GM20000 (cell line): ENCODE results near the gene IRAK1.
A peak's percentile ranks its signal among the peaks of the same experiment; 100 is the strongest.

Experiments
- DNase-seq: peaks from one replicate; pipeline ENCODE4 v3.0.0; 2012; ENCODE audit warnings: low spot score
- TF ChIP-seq, protein P1 (sequence below): IDR thresholded peaks from 2 replicates; pipeline ENCODE4 v1.5.1; 2012; ENCODE audit warnings: mild to moderate bottlenecking, control low read depth; ENCODE audit errors: extremely low read depth, missing control alignments

IRAK1 gene

GRCh38 chrX:153992180-153992579, 27.5 kb downstream of the IRAK1 start:
- TF ChIP-seq, protein P1, sequence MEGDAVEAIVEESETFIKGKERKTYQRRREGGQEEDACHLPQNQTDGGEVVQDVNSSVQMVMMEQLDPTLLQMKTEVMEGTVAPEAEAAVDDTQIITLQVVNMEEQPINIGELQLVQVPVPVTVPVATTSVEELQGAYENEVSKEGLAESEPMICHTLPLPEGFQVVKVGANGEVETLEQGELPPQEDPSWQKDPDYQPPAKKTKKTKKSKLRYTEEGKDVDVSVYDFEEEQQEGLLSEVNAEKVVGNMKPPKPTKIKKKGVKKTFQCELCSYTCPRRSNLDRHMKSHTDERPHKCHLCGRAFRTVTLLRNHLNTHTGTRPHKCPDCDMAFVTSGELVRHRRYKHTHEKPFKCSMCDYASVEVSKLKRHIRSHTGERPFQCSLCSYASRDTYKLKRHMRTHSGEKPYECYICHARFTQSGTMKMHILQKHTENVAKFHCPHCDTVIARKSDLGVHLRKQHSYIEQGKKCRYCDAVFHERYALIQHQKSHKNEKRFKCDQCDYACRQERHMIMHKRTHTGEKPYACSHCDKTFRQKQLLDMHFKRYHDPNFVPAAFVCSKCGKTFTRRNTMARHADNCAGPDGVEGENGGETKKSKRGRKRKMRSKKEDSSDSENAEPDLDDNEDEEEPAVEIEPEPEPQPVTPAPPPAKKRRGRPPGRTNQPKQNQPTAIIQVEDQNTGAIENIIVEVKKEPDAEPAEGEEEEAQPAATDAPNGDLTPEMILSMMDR, result no peak
- DNase-seq, result no peak

DNA sequence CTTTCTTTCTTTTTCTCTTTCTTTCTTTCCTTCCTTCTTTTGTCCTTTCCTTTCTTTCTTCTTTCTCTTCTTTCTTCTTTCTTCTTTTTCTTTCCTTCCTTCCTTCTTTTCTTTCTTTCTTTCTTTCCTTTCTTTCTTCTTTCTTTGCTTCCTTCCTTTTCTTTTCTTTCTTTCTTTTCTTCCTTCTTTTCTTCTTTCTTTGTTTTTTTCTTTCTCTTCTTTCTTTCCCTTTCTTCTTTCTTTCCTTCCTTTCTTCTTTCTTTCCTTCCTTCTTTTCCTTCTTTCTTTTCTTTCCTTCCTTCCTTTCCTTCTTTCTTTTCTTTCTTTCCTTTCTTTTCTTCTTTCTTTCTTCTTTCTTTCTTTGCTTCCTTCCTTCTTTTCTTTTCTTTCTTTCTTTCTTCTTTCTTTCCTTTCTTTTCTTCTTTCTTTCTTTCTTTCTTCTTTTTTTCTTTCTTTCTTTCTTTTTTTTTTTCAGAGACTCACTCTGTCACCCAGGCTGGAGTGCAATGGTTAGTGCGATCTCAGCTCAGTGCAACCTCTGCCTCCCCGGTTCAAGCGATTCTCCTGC, 28.6 kb downstream of the IRAK1 start:
- TF ChIP-seq, protein P1, result no peak
- no peak for DNase-seq

DNA sequence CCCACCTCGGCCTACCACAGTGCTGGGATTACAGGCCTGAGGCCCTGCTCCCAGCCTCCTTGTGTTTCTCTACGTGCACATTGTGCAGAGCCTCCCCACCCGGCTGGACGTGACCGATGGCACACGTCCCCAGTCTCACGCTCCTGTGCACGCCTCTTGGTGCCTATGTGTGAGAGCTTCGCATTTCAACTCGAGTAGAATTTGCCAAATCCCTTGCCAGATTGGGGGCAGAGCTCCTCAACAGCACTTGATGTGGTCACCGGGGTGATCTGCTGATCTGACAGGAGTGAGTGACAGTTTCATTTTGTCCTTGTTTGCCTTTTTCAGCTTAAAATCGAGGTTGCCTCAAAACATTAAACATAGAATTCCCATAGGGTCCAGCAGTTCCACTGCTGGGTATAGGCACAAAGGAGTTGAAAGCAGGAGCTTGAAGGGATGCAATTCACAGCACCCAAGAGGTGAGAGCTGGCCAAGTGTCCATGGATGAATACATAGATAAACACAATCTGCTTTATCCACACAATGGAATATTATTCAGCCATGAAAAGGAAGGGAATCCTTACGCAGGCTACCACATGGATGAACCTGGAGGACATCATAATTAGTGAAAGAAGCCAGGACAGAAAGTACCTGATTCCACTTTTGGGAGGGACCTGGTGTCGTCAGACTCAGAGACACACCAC, 29.6 kb downstream of the IRAK1 start:
- TF ChIP-seq, protein P1, result no peak
- no peak for DNase-seq

- no peak for DNase-seq
- TF ChIP-seq, protein P1, result no peak
Measured at GRCh38 chrX:153988493-153988892, 31.2 kb downstream of the IRAK1 start.

DNA sequence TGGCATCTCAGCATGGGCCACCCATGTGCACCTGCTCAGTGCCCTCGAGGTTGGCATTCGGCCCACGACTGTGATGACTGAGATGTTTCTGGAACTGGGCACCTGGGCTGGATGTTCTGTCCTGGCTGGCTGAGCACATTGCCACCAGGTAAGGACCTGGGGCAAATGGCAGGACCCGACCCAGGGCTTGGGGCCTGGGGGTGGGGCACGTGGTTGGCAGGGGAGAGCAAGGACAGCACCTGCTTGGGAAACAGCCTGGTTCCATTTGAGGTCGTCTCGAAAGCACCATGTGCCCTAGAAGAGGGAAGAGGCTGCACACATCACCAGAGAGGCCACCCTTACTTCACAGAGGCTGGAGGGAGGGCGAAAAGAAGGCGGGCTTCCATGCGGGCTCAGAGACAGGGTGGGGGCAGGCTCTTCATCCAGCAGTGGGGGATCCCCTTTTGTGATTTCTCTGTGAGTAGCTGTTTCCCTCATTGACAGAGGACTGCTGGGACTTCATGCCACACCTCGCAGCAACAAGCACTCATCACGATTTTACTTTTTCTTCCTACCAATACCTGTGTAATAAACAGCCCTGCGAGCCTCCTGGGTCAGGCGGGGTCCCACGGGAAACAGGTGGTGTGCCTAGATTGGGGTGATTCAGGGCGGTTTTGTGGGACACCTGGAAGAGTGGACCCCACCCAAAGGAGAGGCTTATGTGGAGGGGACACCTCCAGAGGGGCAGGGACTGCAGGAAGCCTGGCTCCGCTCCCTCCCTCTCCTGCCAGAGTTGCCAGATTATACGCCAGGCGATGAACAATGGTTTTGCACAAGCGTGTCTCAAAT, 35.1 kb downstream of the IRAK1 start:
- DNase-seq, result peak; percentile 70
- TF ChIP-seq, protein P1, result no peak

- no peak for DNase-seq
- TF ChIP-seq, protein P1, result no peak
Measured at GRCh38 chrX:153983321-153983801, 36.3 kb downstream of the IRAK1 start.
